Iris pigment epithelial cell (primary cell): ENCODE data around the gene FOXE3.

ENCODE experiments used
- DNase-seq: peaks from one replicate; pipeline ENCODE4 v3.0.0-alpha.2; 2011; ENCODE audit warnings: low read depth

Gene FOXE3

GRCh38 chr1:47415728-47416318, at the start of gene FOXE3:
Gene FOXE3 (plus strand): TSS chr1:47416285. CDS start chr1:47416316, 31 bp downstream.
- DNase-seq = no peak

GRCh38 chr1:47367651-47368050, 48.4 kb upstream of the FOXE3 start:
- peak; percentile 58 for DNase-seq

- peak; percentile 37 for DNase-seq
These were observed 45.0 kb upstream of the FOXE3 start for GRCh38 chr1:47371016-47371517.

DNA sequence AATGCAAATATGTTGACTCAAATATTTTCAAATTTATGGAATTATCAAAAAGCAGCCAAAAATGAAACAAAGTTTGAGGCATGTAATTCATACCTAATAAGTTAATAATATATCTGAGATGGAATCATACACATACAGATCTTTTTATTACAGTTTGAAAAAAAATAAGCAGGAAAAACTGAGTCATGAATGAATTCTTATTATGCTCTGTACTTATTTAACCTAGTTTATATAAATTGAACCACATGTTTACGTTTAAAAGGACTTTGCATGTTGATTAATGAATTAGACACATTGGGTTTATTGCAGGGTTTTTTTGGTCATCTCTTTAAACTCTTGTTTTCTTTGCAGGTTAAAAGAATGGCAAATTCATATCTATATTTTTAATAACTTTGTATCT, 41.6 kb upstream of the FOXE3 start:
- DNase-seq = no peak

DNA sequence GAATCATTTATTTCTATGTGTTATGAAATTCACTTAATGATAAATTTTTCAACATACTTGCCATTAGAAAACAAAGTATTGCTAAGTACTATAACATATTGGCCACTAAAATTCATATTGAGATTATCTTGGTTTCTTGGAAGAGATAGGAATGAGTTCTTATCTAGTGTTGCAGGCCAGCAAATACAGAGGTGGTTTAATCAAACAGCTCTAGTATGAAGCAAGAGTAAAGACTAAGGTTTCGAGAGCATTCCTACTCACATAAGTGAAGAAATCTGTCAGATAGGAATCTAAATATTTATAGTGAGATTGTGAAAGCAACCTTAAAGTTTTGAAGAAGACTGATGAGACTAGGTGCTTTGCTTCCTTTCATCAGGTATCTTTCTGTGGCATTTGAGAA, 37.9 kb upstream of the FOXE3 start:
- peak; percentile 82 for DNase-seq

DNA sequence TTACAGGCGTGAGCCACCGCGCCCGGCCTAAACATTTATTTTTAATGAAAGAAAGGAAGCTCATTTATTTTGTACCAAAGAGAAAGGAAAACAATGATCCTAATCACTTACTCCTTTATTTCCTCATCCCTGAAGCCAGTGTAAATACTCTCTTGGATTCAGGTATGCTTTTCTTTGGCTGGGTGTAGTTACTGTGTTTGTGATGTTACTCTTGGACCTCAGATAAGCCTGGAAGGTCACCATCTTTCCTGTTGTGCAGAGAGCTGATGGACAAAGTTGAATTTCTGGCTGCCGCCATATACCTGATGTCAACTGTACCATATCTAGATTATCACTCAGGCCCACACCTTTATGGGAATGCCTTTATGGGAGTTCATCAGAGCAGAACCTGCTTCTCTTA, 35.4 kb upstream of the FOXE3 start:
- no peak for DNase-seq

- no peak for DNase-seq
These were observed 33.6 kb upstream of the FOXE3 start for GRCh38 chr1:47382399-47382983.

DNA sequence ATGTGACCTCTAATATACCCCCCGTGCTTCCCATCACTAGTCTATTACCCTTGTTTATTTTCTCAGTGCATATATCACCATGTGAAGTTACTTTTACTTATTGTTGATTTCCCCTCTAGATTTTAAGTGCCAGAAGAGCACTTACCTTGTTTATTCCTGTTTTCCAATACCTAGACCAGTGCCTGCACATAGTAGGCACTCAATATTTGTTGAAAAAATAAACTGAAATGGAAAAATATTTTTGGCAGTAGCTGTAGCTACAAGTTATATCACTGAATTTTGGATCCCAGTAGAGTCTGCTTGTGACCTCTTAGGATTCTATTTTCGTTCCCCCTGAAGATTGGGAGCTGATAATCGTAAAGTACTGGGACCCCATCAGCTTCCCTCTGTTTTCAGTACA, 32.0 kb upstream of the FOXE3 start:
- DNase-seq = no peak

DNA sequence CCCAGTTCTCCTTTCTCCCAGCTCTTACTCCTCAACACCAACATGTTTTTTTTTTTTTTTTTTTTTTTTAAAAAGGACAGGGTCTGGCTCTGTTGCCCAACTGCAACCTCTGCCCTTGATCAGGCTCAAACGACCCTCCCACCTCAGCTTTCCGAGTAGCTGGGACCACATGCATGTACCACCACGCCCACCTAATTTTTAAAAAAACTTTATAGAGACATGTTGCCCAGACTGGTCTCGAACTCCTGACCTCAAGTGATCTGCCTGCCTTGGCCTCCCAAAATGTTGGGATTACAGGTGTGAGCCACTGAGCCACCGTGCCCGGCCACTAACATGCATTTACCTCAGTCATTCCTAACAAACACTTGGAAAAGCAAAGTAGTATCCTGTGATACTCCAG, 31.1 kb upstream of the FOXE3 start:
- DNase-seq = no peak

DNA sequence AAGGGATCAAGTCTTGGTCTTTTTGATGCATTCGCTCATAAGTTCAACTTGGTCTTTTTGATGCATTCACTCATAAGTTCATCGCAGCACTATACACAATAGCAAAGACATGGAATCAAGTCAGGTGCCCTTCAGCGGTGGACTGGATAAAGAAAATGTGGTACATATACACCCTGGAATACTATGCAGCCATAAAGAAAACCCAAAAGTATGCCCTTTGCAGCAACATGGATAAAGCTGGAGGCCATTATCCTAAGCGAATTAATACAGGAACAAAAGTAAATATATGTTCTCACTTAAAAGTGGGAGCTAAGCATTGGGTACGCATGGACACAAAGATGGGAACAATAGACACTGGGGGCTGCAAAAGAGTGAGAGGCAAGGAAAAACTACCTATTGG, 29.8 kb upstream of the FOXE3 start:
- DNase-seq = no peak

DNA sequence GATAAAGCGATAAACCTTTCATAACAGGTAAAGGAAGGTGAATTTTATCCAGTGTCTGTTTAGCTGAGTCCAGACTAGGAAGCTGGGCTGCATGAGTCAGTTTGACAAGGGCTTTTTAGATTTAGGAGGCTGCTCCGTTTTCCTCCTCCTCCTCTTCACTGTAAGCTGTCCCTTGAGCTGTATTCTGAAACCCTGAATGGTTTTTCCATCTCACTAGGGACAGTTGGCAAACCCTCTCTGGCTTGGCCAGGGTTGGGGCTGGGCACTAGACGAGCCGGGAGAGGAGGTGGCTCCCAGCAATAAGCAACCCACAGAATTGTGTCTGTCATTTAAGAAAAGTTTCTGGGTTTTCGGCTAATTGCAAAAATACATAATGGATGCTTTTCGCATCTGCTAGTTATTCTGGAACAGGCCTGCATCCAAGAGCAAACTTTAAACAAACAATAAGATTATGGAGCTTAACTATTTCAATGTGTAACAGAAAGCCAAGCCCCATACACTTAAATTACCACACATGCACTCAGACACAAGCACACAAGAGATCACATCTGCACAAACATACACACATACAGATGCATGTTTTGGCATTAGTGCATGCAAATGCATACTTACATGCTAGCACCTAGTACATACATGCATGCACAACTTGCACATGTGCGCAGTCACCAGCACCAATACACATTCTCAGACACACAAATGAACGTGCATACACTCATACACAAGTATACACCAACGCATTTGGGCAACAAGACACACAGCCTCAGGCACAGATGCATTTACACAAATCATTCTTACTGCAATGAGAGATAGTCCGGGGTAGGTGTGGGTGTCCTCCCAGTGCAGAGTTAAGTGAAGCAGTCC, 27.8 kb upstream of the FOXE3 start:
- DNase-seq = no peak

DNA sequence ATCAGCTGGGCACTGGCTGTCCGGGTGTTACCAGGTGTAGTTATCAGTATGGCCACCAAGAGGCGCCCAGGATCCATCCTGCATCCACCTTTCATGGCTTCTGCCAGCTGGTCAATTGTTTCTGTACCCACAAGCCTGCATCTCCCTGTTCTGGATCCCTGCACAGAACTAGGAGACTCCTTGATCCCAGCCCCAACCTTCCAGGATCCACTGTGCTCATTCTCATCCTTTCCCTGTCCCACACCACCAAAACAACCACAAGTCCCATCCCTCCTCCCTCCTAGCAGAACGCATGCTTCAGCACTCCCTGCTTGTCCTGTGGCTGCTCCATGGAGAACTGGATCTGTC, 27.2 kb upstream of the FOXE3 start:
- peak; percentile 71 for DNase-seq

DNA sequence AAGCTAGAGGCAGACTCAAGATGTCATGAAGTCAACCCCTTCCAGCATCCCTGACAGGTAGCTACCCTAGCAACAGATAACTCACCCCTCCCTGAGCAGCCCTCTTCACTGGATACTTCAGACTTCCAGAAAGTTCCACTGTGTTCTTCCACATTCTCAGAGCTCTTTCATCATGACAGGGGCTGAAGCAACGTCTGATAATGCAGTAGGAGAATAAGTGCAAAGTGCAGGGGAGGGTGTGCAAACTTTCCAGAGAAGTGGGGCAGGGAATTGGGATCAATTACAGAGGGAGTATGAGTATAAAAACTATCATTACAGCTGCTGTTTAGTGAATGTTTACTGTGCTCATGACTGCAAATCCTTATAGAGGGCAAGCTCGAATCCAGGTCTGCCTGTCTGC, 26.4 kb upstream of the FOXE3 start:
- no peak for DNase-seq

DNA sequence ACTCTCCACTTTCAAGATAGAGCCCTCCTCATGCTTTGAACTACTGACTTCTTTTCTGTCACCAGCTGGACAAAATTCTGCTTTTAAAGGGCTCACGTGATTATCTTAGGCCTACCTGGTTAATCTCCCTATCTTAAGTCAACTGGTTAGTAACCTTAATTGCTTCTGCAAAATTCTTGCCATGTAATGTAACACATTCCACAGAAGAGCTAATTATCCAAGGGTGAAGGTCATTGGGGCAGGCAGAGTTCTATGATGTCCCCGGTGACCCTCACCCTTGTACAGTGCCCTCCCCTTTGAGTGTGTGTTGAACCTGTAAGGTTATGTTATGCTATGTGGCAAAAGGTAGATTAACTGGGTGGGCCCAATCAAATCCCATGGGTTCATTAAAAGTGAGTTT, 25.2 kb upstream of the FOXE3 start:
- DNase-seq = no peak

- no peak for DNase-seq
These were observed 22.9 kb upstream of the FOXE3 start for GRCh38 chr1:47393141-47393540.

DNA sequence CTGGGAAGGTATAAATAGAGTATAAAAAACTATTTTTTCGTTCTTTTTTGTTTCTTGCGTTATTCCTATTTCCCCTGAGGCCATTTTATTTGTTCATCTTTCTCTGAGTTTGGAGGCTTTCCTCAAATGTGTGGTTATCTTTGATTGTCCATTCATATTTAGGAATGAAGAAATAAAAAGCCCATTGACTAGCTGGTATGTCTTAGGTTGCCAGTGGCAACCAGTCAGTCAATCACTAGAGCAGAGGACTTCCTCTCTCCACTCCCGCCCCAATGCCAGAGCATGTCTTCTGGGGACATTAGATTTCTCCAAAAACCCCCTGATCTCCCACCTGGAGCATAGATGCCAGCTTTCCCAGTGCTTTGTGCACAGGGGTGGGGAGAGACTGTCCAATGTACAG, 20.7 kb upstream of the FOXE3 start:
- DNase-seq = no peak

DNA sequence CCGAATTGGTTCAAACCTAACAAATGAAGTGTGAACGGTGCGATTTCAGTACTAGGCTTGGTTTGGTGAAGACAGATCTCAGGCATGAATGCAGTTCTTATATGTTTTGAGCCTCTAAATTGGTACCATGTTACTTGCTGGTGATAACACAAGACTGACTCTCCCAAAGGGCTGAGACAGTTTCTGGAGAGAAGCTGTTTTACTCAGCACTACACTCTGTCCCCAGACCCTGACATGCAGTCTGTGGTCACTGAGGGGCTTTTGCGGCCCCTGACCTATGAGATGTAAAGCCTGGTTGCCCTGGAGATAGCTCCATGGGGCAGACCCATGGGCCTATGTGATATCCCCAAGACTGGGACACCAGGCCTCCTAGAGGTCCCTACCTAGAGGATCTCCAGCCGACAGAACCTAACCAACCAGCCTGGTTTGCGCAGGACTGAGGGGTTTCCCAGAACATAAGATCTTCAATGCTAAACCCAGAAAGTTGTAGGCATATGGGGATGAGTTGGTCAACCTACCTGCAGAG, 19.4 kb upstream of the FOXE3 start:
- DNase-seq = no peak

DNA sequence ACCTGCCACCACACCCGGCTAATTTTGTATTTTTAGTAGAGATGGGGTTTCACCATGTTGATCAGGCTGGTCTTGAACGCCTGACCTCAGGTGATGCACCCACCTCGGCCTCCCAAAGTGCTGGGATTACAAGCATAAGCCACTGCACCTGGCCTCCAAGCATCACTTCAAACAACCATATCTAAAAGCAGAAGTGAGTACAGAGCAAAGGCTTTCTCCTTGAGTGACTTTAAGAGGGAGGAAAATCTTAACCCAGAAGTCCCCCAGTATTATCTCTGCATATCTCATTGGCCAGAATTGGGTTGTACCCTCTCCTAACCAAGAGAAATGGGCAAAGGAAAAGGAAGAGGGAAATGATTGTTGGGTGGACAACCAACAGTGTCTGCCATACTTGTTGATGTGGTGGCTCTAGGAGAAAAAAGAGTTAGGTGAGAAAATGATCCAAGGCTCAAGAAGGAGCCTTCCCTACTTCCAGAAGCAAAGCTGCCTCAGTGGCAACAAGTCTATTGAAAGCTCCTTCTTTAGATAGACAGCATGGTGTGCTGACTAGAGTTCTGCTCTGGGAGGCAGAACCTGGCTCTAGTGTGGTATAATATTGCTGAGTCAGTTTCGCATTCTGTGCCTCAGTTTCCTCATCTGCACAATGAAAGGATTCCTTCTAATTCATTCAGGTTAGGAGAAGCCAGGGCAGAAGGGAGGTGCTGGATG, 16.8 kb upstream of the FOXE3 start:
- DNase-seq = no peak

DNA sequence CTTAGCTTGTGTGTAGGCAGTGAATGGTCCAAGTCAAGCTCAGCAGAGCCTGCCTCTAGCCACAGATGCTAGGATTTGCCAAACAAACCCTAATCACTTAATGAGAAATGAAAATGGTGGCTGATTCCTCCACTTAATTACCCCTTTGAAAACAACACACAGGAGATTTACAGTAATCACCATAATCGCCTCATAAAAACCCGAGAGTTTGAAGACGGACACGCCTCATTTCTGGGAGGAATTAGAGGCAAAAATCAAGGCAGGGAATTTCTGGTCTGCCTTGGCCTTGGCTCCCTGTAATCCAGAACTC, 16.3 kb upstream of the FOXE3 start:
- no peak for DNase-seq

DNA sequence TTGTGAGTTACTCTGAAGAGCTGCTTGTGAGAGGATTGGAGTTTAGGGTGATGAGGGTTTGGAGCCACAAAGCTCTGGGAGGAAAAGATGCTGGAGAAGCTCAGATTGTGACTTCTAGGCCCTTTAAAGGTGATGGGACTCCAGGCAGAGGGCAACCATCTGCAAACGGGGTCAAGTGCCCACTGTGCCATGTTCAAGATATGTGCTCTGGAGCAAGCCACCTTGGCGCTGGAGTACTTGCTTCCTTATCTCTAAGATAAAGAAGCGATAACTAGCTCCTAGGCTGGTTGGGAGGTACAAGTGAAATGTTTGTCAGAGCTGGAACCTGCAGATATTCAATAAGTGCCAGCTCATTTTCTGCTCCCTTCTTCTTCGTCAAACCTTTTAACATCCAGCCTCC, 14.3 kb upstream of the FOXE3 start:
- no peak for DNase-seq

DNA sequence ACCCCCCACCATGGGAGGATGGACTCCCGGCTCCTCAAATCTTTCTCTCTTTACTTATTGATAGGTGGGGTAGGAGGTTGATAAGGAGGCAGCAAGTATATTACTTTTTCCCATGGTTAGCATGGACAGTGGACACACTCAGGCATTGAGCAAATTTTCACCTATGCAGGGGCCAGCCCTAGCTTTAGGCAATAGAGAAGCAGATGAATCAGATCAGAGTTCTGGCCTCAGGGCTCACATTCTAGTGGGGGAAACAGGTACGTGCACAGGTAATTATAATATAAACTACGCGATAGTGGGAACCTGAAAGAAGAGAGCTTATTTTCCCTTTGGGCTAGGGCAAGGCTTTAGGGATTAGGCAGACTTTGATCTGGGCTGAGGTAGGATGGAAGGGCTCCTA, 13.5 kb upstream of the FOXE3 start:
- no peak for DNase-seq

- DNase-seq = no peak
These were observed 12.7 kb upstream of the FOXE3 start for GRCh38 chr1:47403321-47403910.
